HG03469 (cell line): Measurements from ENCODE around the gene PDIA3.
"Not testable (repeated sequence)": the region's sequence is repeated elsewhere in the genome, so short reads cannot be mapped to it uniquely, and the experiment has no call there.

Source experiments
- ATAC-seq: cut with Tn5 transposase; IDR thresholded peaks from one replicate; pipeline ENCODE4 v1.9.1; 2021; ENCODE audit warnings: mild to moderate bottlenecking, moderate library complexity, moderate number of reproducible peaks; ENCODE audit not compliant: unreplicated experiment

PDIA3 gene

DNA sequence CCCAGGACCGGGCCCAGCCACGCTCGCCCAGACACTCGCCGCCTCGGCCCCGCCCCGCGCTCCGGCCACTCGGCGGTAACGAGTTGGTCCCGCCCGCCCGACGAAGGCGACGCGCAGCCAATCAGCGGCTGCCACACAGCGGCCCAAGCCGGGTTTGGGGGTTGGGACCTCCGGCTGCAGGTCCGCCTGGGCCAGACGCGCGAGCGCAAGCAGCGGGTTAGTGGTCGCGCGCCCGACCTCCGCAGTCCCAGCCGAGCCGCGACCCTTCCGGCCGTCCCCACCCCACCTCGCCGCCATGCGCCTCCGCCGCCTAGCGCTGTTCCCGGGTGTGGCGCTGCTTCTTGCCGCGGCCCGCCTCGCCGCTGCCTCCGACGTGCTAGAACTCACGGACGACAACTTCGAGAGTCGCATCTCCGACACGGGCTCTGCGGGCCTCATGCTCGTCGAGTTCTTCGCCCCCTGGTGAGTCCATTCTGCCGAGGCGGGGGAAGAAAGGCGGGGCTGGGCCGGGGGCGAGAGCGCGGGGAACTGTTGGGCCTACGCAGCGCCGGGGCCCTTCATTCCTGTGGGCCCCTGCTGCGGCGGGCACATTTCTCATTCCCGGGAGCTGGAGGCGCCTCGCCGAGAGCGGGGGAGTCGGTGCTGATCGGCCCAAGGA lies at the start of gene PDIA3:
TSS of gene PDIA3 (plus strand) at position 194 of the 658 bp plus-strand sequence. CDS start at position 296, 102 bp downstream.
- ATAC-seq = peak; percentile 40

DNA sequence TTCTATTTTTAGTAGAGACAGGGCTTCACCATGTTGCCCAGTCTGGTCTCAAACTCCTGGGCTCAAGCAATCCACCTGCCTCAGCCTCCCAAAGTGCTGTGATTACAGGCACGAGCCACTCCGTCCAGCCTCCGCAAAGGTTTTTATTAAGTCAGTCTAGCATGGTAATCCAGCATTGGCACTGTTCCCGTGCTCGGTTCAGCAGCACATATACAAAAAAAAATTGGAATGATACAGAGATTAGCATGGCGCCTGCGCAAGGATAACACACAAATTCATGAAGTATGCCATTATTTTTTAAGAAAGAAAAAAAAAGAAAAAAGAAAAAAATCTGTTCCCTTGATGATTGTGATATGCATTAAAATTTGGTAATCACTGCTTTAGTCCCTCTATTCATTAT lies 44.1 kb upstream of the PDIA3 start:
- no peak for ATAC-seq

DNA sequence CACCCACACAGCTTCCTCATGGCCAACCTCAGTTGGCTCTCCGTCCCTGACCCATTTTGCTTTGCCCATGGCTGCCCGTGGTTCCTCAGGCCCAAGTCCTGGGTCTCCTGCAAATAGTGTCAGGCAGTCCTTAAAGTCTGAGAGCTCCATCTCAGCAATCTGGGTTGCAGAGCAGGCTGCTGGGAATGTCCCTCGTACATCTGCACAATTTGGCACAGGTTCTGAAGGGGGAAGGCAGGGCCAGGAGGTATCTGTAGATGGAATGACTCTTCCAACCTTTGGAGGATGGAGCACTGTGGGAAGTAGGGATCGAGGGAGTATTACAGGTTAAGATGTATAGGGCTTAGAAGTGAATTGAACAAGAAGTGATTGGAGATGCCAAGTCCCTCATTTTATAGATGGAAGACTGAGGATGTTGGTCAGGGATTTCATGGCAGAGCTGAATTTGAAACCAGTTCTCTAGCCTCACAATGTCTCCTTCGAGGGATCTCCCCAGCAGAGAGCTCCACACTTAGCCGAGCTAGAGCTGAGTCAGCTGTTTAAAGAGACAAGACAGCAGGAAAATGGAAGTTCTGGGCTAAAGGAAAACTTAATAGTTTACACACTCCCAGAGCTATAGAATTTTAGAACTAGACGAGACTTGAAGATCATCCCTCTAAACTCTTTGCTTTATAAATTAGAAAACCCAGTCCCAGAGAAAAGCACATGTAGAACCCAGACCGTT lies 43.4 kb upstream of the PDIA3 start:
- no peak for ATAC-seq

DNA sequence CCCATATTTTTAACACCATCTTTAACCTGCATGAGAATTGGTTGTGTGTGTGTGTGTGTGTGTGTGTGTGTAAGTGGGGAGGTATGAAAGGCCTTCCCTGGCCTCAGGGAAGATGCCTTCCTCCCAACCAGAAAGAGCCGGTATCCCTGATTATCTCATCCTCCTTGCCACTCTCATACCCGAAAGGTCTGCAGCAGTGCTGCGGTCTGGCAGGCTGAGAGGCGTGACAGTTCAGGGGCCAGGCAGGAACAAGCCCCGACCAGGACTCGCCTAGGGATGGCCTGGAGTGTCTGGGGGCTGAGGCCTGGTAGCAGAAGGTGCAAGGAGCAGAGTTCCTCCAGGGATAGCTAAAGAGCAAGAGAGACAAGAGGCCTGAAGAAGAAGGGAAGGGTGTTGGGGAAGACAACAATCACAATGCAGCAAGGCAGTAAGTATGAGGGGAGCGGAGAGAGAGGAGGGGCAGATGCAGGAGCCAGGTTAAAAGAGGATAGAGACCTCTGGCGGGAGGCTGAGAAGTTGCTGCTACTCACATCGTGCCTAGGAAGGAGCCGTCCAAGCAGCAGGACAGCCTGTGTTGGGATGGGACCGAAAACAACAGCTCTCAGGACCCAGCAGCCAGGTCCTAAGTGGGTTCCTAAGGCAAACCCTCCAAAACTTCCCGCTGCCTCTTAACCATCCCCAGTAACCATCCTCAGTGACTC lies 35.7 kb upstream of the PDIA3 start:
- not testable (repeated sequence) for ATAC-seq

DNA sequence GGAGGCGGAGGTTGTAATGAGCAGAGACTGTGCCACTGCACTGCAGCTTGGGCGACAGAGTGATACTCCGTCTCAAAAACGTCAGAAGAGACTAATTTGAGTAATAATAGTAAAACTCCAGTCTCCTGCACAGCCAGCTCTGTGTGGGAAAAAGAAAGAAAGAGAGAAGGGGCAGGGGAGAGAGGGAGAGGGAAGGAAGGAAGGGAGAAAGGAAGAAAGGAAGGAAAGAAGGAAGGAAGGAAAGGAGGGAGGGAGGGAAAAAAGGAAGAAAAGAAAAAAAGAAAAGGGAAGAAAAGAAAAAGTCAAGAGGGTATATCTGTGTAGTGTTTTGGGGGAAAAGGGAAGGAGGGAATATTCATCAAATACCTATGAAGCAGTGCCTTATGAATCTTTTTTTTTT lies 23.1 kb upstream of the PDIA3 start:
- ATAC-seq = no peak

DNA sequence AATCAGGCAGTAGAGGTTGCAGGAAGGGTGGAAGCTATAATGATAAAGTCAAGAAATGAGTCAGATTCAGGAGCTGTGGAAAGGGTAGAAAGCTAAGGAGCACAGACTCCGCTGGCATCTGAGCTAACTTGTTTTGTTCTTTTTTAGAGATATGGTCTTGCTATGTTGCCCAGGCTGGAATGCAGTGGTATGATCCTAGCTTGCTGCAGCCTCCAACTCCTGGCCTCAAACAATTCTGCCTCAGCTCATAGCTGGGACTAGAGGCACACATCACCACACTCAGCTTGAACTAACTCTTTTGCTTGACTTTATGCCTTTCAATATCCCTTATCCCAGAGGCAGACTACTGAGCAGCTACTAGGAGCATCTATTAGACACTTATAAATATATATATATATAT lies 19.9 kb upstream of the PDIA3 start:
- not testable (repeated sequence) for ATAC-seq

DNA sequence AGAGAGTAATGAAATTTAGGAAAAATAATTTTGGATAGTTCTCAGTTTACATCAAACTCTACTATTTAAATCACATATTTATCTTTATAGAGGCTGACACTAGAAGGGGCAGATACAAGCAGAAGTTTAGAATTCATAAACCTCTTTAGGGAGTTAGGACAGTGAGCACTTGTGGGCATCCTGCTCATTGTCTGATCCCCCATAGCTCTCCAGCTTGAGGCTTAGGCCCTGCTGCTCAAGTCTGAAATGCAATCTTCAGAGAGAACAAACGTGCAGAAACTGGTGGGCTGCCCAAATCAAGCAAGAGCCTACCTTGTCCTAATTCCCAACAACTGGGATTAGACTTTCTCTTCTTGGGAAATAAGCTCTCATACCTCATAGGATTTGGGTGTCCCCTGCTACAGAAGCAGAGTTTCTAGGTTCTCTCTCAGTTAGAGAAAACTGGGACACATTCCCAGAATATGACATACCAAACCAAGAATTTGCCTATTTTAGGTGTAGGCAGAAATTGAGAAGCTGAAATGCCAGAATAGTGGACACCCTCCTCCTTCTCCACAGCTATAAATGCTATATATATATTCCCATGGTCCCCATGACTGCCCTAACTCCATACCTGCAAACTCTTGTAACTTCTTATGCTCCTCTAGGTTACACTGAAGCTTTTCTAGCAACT lies 18.0 kb upstream of the PDIA3 start:
- ATAC-seq = not testable (repeated sequence)

DNA sequence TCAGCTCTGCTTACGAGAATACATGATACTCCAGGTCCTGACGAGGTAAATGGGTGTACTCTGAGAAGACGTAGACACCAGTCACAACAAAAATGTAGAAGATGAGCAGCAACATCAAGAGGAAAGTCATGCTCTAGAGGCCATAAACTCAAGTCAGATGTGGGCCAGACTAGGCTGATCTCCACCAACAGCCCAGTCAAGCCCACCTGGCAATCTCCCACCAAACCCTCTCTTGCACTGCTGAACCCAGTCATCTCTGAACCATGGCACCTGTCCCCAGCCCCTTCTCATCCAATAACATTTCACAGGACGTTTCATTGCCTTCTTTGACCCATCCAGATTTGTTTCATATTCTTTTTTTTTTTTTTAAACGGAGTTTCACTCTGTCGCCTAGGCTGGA lies 10.8 kb upstream of the PDIA3 start:
- no peak for ATAC-seq

DNA sequence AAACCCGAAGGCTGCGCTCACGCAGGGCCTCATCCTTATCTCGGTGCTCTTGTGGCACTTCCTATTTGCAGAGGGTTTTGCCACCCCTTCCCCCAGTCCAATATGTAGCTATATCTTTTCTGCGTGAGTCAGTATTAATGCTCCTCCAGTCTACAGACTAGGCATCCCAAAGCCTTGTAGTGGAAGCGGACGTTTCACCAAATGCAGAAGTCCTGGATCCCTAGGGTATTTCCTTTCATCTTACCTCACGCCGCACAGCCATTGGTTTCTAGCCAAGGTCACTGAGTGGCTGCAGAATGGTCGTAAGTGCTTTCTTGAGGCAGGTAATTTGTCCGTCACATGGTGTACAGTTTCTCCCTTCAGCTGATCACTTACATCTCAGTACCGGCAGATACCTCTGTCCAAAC lies 668 bp downstream of the PDIA3 start:
- ATAC-seq = not testable (repeated sequence)

DNA sequence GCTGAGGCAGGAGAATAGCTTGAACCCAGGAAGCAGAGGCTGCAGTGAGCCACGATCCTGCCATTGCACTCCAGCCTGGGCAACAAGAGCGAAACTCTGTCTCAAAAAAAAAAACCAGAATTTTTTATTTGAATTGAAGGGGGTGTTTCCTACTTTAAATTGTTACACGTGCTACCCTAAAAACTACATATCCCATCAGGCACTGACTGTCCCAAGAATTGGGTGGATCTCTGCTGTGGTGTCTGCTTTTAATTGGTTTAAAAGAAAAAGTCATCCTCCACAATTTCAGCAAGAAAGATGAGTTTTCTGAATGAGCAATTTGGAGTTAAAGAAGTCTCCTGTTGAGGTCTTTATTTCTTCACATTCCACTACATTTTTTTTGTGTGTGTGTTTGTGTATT lies 2.1 kb downstream of the PDIA3 start:
- no peak for ATAC-seq

DNA sequence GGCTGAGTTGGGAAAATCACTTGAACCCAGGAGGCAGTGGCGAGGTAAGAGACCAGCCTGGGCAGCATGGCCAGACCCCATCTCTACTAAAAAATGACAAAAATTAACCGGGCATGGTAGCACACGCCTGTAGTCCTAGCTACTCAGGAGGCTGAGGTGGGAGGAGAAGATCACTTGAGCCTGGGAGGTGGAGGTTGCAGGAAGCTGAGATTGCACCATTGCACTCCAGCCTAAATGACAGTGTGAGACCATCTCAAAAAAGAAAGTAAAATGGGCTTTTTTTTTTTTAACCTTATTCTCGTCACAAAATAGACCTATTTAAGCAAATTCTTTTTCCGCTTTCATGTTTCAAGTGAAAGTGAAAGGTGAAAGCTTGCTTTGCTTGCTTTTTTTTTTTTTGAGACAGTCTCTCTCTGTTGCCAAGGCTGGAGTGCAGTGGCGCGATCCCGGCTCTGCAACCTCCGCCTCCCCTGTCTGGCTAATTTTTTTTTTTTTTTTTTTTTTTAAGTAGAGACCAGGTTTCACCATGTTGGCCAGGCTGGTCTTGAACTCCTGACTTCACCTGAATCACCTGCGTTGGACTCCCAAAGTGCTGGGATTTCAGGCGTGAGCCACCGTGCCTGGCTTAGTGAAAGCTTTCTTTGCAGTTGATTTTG lies 3.6 kb downstream of the PDIA3 start:
- ATAC-seq = peak; percentile 41

DNA sequence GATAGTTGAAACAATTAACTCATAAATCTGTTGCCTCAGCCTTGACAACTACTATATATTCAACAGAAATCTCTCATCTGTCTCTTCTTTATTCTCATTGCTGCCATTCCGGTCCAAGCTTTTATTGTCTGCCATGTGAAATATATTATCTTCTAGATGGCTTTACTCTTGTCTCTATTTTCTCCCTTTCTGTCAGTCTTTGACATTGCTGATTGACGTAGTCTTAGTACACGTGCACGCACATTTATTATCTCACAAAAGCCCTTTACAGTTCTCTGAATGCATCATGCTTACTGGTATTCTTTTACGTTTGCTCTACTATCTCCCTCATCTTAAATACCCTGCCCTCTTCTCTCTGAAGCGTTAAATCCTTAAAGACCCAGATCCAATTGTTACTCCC lies 5.6 kb downstream of the PDIA3 start:
- ATAC-seq = no peak

DNA sequence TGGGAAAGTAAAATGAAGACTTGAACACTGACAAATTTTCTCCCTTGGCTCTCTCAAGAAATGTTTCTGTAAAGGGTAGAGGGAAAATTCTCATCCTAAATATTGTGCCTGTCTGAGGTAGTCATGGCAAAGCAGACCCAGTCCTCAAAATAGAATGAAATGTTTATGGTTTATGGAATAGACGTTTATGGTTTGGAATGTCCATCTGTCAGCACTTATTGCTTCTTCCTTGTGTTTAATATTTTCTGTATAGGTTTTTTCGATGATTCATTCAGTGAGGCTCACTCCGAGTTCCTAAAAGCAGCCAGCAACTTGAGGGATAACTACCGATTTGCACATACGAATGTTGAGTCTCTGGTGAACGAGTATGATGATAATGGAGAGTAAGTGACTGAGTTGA lies 16.6 kb downstream of the PDIA3 start:
- ATAC-seq = no peak

DNA sequence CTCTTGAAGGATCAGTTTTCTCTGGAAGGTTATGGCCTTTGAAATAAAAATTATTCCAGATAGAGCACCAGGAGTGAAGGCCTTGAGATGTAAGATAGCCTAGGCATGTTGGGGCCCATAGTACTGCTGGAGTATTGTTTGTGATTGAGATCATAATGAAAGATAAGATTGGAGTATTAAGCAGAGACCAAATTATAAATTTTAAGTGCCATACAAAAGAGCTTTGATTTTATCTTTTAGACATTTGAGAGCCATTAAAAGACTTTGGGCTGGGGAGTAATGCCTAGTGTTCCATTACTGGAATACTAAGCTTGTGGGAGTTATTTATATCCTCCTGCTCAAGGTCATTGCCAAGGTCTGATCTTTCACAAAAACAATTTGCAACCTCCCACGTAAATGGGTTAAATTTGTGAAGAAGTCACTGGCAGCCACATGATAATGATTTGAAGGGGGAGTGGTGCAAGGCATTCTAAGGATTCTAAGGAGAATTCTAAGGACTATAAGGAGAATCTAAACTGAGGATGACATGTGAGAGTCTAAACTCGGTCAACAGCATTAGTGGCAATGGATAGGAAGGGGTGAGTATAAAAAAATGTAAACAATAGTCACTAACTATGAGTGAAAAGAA lies 17.7 kb downstream of the PDIA3 start:
- no peak for ATAC-seq

DNA sequence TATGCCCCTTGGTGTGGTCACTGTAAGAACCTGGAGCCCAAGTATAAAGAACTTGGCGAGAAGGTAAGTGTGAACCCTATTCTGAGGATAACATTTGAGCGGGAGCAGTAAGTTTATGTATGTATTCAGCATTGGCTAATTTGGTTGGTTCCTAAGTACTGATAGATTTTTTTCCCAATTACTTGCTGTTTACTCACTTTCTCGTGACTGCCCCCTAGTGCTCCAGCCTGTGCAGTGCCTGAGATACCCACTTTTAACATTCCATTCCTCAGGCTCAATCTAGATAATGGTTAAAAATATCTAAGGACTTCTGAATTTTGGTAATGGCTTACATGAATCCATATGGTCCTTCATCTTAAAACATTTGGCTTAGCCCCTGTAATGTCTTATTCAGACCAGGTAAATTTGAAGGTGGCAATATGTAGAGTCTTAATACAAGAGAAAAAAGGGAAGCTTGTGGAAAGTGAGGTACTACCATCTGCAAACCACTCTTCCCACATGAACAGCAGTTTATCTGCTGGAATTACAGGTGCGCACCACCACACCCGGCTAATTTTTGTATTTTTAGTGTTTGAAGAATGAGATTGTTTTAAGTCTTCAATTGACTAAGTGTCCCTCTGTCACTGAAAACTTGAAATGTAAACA lies 23.5 kb downstream of the PDIA3 start:
- no peak for ATAC-seq

DNA sequence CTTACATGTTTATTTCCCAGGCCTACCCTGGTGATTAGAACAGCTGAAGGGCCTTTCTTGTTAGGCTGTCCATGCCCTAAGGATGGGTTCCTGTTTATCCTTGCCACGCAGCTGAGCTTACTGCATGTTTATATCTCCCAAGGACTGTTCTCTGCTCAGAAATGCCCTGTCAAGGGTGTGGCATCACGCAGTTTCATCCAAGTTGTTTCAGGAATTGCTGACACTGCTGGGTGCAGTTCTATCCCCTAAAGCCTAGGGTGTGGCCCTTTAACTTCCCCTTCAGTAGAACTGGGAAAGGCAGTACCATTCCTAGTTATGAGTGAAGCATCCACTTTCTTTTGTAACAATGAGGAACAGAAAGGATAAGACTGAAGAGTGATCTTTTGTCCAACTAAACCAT lies 25.6 kb downstream of the PDIA3 start:
- no peak for ATAC-seq

DNA sequence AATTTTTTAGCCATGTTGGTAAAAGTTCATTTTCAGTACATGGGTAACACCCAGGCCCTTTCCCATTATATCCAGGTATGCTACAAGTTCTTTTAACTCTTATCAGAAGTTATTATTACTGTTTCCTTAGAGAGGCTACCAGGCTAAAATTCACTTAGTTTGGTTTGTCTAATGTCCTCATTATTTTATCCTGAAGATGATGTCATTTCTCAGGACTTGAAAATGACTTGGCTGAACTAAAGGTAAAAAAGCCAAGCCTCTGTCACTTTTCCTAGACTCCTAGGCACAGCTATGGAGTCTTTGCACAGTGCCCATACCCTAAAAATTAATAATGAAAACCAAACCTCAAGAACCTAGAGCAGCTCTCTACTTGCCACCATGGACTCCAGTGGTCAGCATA lies 26.4 kb downstream of the PDIA3 start:
- no peak for ATAC-seq

DNA sequence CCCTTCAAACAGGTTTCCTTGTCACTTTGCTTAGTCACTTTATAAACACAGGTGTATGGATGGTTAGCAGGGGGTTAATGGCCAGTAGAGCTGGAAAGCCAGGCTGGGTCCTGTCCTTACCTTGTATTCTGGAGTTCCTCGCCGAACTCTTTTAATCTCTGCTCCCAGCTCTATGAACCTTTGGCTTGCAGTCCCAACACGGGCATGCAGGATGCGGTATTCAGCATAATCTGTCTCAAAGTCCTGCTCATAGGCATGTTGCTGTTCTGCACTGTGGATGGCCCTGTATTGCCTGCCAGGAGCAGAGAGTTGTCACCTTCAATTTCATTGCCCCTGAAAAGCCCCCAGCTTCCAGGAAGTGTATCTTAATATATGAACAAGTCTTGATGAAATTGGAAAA lies 27.8 kb downstream of the PDIA3 start:
- no peak for ATAC-seq

DNA sequence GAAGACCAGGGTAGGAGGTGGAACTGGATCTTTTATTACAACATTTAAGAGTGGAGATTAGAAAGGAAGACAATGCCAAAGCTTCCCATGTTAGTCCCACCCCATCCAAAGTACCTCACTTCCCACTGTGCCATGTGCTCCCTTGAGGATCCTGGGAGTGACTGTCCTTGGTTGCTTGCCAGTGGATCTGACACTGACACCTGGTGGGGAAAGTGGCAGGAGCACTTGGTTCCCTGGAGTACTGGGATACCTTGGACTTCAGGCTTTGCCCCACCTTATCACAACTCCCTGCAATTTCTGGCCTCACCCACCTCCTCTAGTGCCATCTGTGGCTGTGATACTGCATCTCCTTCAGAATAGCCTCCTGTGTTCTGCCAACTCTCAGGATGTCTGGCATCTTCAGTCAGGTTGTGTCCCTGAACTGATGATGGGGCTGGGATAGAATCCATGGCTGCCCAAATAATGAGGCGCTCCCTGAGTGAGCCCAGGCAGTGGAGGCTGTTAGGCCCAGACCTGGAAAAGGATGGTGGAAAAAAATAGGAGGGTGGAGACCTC lies 29.2 kb downstream of the PDIA3 start:
- ATAC-seq = no peak
